OCI-LY3 (cell line): ENCODE measurements around the gene CD101.

ENCODE experiments used
- CTCF ChIP-seq: fragments of 200-600, 300-600 bp; sonication (generic); IDR thresholded peaks from 2 replicates; pipeline ENCODE4 v1.5.1; 2014; ENCODE audit warnings: antibody characterized with exemption, low read length, low read depth
- EZH2phosphoT487 ChIP-seq: fragments of 200-600 bp; shearing (Covaris generic); IDR thresholded peaks from 2 replicates; pipeline ENCODE4 v1.6.1; 2018; ENCODE audit warnings: antibody characterized with exemption, mixed run types, low read depth

GRCh38 chr1:116981521-116982037 lies 20.0 kb upstream of the CD101 start:
- TF ChIP-seq EZH2phosphoT487 (no peak), CTCF (no peak)
